SK-N-SH (cell line): ENCODE measurements around the gene STAC3. TPM values are rescaled to one million over a fixed set of nuclear protein-coding genes. Genes with fewer than 3 reads are reported as not detected.
A peak's percentile ranks its signal among the peaks of the same experiment; 100 is the strongest.

ENCODE experiments used
- CTCF ChIA-PET: fragments of 300-600, 350-600 bp; formaldehyde crosslinking; extraction: SDS; loops from one replicate; lab custom pipeline; 2021; lab: Yijun Ruan, JAX
- POLR2A ChIA-PET: fragments of 350-600 bp; sonication (Branson Sonifier 250); formaldehyde crosslinking; extraction: SDS; loops from one replicate; lab custom pipeline; 2020; ENCODE audit warnings: antibody characterized with exemption, inconsistent platforms; lab: Yijun Ruan, JAX
- DNase-seq: peaks from one replicate; pipeline ENCODE4 v3.0.0; 2012
- H2AFZ ChIP-seq: fragments of 200-600 bp; sonication (generic); 2 replicates; pipeline ENCODE4 v1.8.1; 2016; ENCODE audit warnings: antibody characterized with exemption, mild to moderate bottlenecking, low read depth
- H3F3A ChIP-seq: fragments of 200-600 bp; sonication (generic); replicated peaks from 2 replicates; pipeline ENCODE3; 2016; ENCODE audit warnings: antibody characterized with exemption, mild to moderate bottlenecking; ENCODE audit not compliant: insufficient read depth
- H3K27ac ChIP-seq, 2 experiments: fragments of 200-500 bp in 1 of 2; fragments of 200-600 bp in 1 of 2; sonication (Bioruptor generic) in 1 of 2; sonication (generic), shearing (Covaris generic) in 1 of 2; 2 replicates each; pipeline versions ENCODE4 v1.5.1 to v1.6.1; 2014 to 2016; ENCODE audit warnings: low read depth in 2 of 2, inconsistent platforms in 1 of 2, low read length in 1 of 2, mild to moderate bottlenecking in 1 of 2, mixed read lengths in 1 of 2
- H3K27me3 ChIP-seq: fragments of 200-600 bp; sonication (generic), shearing (Covaris generic); 2 replicates; pipeline ENCODE4 v1.6.1; 2016; ENCODE audit warnings: mixed run types; ENCODE audit not compliant: insufficient read depth
- H3K36me3 ChIP-seq, 2 experiments: fragments of 200-500 bp in 1 of 2; fragments of 200-600 bp in 1 of 2; sonication (Bioruptor generic) in 1 of 2; sonication (generic) in 1 of 2; replicated peaks in 1 of 2; 2 replicates each; pipeline versions ENCODE3 to v1.5.1; 2014 to 2016; ENCODE audit warnings: low read length in 1 of 2, mild to moderate bottlenecking in 1 of 2; ENCODE audit not compliant: insufficient read depth in 2 of 2, control insufficient read depth in 1 of 2
- H3K4me1 ChIP-seq, 2 experiments: fragments of 200-500 bp in 1 of 2; fragments of 200-600 bp in 1 of 2; sonication (Bioruptor generic) in 1 of 2; sonication (generic), shearing (Covaris generic) in 1 of 2; 2 replicates each; pipeline versions ENCODE4 v1.5.1 to v1.6.1; 2014 to 2016; ENCODE audit warnings: low read depth in 1 of 2, low read length in 1 of 2, mixed run types in 1 of 2; ENCODE audit not compliant: insufficient read depth in 2 of 2, control insufficient read depth in 1 of 2
- H3K4me2 ChIP-seq: fragments of 200-600 bp; sonication (generic), shearing (Covaris generic); 2 replicates; pipeline ENCODE4 v1.6.1; 2017; ENCODE audit warnings: mixed run types
- H3K4me3 ChIP-seq, 2 experiments: fragments of 200-500 bp in 1 of 2; fragments of 200-600 bp in 1 of 2; sonication (Bioruptor generic) in 1 of 2; sonication (generic), shearing (Covaris generic) in 1 of 2; 2 replicates each; pipeline versions ENCODE4 v1.5.1 to v1.8.1; 2014 to 2016; ENCODE audit warnings: low read depth in 2 of 2, inconsistent platforms in 1 of 2, low read length in 1 of 2, mild to moderate bottlenecking in 1 of 2, mixed read lengths in 1 of 2, moderate library complexity in 1 of 2
- H3K79me2 ChIP-seq: fragments of 200-600 bp; sonication (generic); 2 replicates; pipeline ENCODE4 v1.8.1; 2017; ENCODE audit warnings: mild to moderate bottlenecking; ENCODE audit not compliant: insufficient read depth
- H3K9ac ChIP-seq: fragments of 200-600 bp; sonication (generic); 2 replicates; pipeline ENCODE4 v1.6.1; 2017; ENCODE audit warnings: mixed run types
- H3K9me2 ChIP-seq: fragments of 200-600 bp; sonication (generic); 2 replicates; pipeline ENCODE4 v1.6.1; 2017; ENCODE audit warnings: mixed run types
- H3K9me3 ChIP-seq: fragments of 200-600 bp; sonication (generic); 2 replicates; pipeline ENCODE4 v1.6.1; 2017; ENCODE audit warnings: mixed run types, mild to moderate bottlenecking, moderate library complexity
- H4K20me1 ChIP-seq: fragments of 200-600 bp; sonication (generic); 2 replicates; pipeline ENCODE4 v1.6.1; 2017; ENCODE audit warnings: mild to moderate bottlenecking, mixed run types; ENCODE audit not compliant: insufficient read depth
- CHD2 ChIP-seq: fragments of 150-350 bp; IDR thresholded peaks from 2 replicates; pipeline ENCODE4 v1.6.1; 2018; ENCODE audit warnings: low read length; ENCODE audit not compliant: partially characterized antibody
- FOSL2 ChIP-seq: IDR thresholded peaks from 2 replicates; pipeline ENCODE4 v1.4.0; 2012; ENCODE audit warnings: low read depth, mild to moderate bottlenecking, moderate library complexity, borderline replicate concordance
- JUND ChIP-seq: IDR thresholded peaks from 2 replicates; pipeline ENCODE4 v1.4.0; 2012
- MXI1 ChIP-seq: IDR thresholded peaks from 2 replicates; pipeline ENCODE4 v1.6.1; 2012; ENCODE audit warnings: mild to moderate bottlenecking, low read depth, low read length, improper control_type of control experiment
- NRF1 ChIP-seq: IDR thresholded peaks from 2 replicates; pipeline ENCODE4 v1.6.1; 2012; ENCODE audit warnings: low read depth, mild to moderate bottlenecking, low read length
- RCOR1 ChIP-seq: fragments of 150-350 bp; IDR thresholded peaks from 2 replicates; pipeline ENCODE4 v1.6.1; 2017; ENCODE audit warnings: antibody characterized with exemption, low read length
- SIN3A ChIP-seq: IDR thresholded peaks from 2 replicates; pipeline ENCODE4 v1.6.1; 2012; ENCODE audit warnings: low read depth, mild to moderate bottlenecking, low read length, moderate library complexity, borderline replicate concordance
- TAF1 ChIP-seq: IDR thresholded peaks from 2 replicates; pipeline ENCODE4 v1.6.1; 2012; ENCODE audit warnings: low read depth, mild to moderate bottlenecking, low read length, moderate library complexity, borderline replicate concordance
- USF2 ChIP-seq: fragments of 150-350 bp; IDR thresholded peaks from 2 replicates; pipeline ENCODE4 v1.6.1; 2017; ENCODE audit warnings: antibody characterized with exemption, low read length, low read depth, borderline replicate concordance
- YY1 ChIP-seq: IDR thresholded peaks from 2 replicates; pipeline ENCODE4 v1.4.0; 2012; ENCODE audit warnings: low read depth, mild to moderate bottlenecking
- WGBS: methylation state at CpG from one replicate; pipeline ENCODE4 v1.1.6; 2017; ENCODE audit warnings: low lambda C conversion rate; 5-methylcytosine and 5-hydroxymethylcytosine counted together
- polyA plus RNA-seq, 3 experiments: library from polyadenylated mRNA; depleted of rRNA; stranded (reverse); fragments of >200 nt; gene quantifications; 2 replicates each; pipeline ENCODE4 v1.2.3, GENCODE V29; 2012
- TF ChIP-seq, protein P1 (sequence below): IDR thresholded peaks from 2 replicates; pipeline ENCODE4 v1.6.1; 2012; ENCODE audit warnings: mild to moderate bottlenecking, low read depth, low read length, moderate library complexity

Gene STAC3
- polyA plus RNA-seq, 1 of the 3 experiments (the other 2 are of a cell fraction): 0.76 TPM

DNA sequence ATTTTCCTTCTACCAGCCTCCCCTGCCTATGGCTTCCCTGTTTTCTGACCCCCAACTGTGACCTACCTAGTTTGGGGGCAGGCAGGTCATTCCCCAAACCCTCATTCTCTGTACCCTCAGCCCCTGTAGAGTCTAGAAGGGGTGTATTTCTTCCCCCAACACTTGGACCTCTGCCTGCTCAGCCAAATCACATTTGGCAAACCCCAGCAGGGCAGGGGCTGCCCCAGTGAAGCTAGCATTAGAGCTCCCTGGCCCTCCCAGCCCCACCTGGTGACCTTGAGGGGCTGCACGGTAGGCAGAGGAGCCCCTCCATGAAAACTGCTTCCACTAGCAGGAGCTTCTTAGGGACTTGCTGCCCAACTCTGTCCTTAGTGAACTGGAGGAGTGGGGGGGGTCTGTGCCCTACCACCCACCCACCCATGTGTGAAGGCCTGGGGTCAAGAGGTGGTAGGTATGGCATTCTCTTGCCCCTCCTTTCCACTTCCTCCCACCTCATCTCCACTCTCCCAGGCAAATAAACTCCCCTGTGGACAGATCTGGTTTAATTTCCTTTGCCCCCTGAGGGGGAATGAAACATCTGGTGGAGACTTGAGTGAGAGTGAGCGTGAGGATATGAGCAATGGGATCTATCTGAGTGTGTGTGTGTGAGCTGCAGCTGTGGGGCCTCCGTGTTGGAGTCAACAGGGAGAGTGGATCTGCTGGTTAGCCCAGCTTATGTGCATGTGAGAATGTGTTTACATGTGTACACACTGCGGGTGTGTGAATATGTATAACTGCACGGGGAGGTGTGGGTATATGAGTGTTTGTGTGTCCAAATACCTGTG, 32.7 kb downstream of the STAC3 start:
- Histone ChIP-seq H3K9ac (no peak overlapping the region), H4K20me1 (0 out of 2 replicates have a peak, but pooled peaks cover 6% of the 10 kb centered on the region), H3K27ac (no peak overlapping the region), H3K9me3 (no peaks in the 10 kb centered on the region), H3K27me3 (peaks cover 50% of the 10 kb centered on the region), H3K4me1 (peaks cover 0 to 29% of the 10 kb centered on the region in 2 experiments; a peak in 1 of 4 replicates), H3K36me3 (no peaks in the 10 kb centered on the region), H3K9me2 (no peaks in the 10 kb centered on the region), H2AFZ (no peak overlapping the region), H3F3A (peaks cover 9% of the 10 kb centered on the region), H3K4me3 (no peak overlapping the region), H3K79me2 (no peaks in the 10 kb centered on the region), H3K4me2 (no peak overlapping the region)
- 85% methylated on average over 5 of the region's 5 CpGs for WGBS
- TF ChIP-seq TAF1: no peak
- no peak for TF ChIP-seq FOSL2
- TF ChIP-seq MXI1: no peak
- TF ChIP-seq RCOR1: no peak
- TF ChIP-seq JUND: no peak
- no peak for TF ChIP-seq SIN3A
- TF ChIP-seq YY1: no peak
- TF ChIP-seq NRF1: no peak
- no peak for TF ChIP-seq USF2
- TF ChIP-seq, protein P1, sequence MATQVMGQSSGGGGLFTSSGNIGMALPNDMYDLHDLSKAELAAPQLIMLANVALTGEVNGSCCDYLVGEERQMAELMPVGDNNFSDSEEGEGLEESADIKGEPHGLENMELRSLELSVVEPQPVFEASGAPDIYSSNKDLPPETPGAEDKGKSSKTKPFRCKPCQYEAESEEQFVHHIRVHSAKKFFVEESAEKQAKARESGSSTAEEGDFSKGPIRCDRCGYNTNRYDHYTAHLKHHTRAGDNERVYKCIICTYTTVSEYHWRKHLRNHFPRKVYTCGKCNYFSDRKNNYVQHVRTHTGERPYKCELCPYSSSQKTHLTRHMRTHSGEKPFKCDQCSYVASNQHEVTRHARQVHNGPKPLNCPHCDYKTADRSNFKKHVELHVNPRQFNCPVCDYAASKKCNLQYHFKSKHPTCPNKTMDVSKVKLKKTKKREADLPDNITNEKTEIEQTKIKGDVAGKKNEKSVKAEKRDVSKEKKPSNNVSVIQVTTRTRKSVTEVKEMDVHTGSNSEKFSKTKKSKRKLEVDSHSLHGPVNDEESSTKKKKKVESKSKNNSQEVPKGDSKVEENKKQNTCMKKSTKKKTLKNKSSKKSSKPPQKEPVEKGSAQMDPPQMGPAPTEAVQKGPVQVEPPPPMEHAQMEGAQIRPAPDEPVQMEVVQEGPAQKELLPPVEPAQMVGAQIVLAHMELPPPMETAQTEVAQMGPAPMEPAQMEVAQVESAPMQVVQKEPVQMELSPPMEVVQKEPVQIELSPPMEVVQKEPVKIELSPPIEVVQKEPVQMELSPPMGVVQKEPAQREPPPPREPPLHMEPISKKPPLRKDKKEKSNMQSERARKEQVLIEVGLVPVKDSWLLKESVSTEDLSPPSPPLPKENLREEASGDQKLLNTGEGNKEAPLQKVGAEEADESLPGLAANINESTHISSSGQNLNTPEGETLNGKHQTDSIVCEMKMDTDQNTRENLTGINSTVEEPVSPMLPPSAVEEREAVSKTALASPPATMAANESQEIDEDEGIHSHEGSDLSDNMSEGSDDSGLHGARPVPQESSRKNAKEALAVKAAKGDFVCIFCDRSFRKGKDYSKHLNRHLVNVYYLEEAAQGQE: no peak
- TF ChIP-seq CHD2: no peak
- CTCF ChIA-PET: interaction anchor here (1.0 to 15.9 kb wide), 4 partner anchors 10 to 241 kb away, joined by 4 to 937 read pairs (median 21); partner anchors contain the start of genes GLI1, SHMT2 and STAC3
- POLR2A ChIA-PET: interaction anchor here (1.1 kb wide), 1 partner anchor 11 kb away, joined by 3 read pairs; the partner anchor contains the start of gene SHMT2
- peak; percentile 50 for DNase-seq
